HFFc6 (cell line): ENCODE results near the gene LIN37. TPM values are rescaled to one million over a fixed set of nuclear protein-coding genes. Genes with fewer than 3 reads are reported as not detected.
A peak's percentile ranks its signal among the peaks of the same experiment; 100 is the strongest.

Experiments used
- DNase-seq: peaks from one replicate; pipeline ENCODE4 v3.0.0-alpha.2; 2018
- H3K27ac Mint-ChIP-seq: 2 replicates; pipeline ENCODE4 v1.8.0; 2020; ENCODE audit warnings: mild to moderate bottlenecking, mixed read lengths
- H3K27me3 Mint-ChIP-seq: 2 replicates; pipeline ENCODE4 v1.8.0; 2021; ENCODE audit warnings: mild to moderate bottlenecking, moderate library complexity, mixed read lengths; ENCODE audit not compliant: insufficient read depth
- H3K36me3 Mint-ChIP-seq: 2 replicates; pipeline ENCODE4 v1.8.0; 2021; ENCODE audit warnings: low read depth, mixed read lengths
- H3K4me1 Mint-ChIP-seq: 2 replicates; pipeline ENCODE4 v1.8.0; 2020; ENCODE audit warnings: low read depth, mixed read lengths
- H3K4me3 Mint-ChIP-seq: 2 replicates; pipeline ENCODE4 v1.8.0; 2020; ENCODE audit warnings: mild to moderate bottlenecking, moderate library complexity, mixed read lengths
- H3K9me3 Mint-ChIP-seq: 2 replicates; pipeline ENCODE4 v1.8.0; 2020; ENCODE audit warnings: mild to moderate bottlenecking, mixed read lengths
- CTCF ChIP-seq: fragments of 200-600 bp; sonication (generic); IDR thresholded peaks from 2 replicates; pipeline ENCODE4 v1.5.0; 2021; ENCODE audit warnings: antibody characterized with exemption, mild to moderate bottlenecking
- total RNA-seq, 6 experiments: library from RNA; stranded (reverse); fragmentation: NEBNext Ultra II Directional; extraction: Animal tissue kit (Norgen Biotek cat#: 25700); gene quantifications; 2 replicates in 1 of 6; 3 replicates in 5 of 6; pipeline ENCODE4 v1.2.3, GENCODE V29; 2021

Gene LIN37
- total RNA-seq, 6 experiments from 2014 or later = 6.0 to 9.9 (median 8.7) TPM

DNA sequence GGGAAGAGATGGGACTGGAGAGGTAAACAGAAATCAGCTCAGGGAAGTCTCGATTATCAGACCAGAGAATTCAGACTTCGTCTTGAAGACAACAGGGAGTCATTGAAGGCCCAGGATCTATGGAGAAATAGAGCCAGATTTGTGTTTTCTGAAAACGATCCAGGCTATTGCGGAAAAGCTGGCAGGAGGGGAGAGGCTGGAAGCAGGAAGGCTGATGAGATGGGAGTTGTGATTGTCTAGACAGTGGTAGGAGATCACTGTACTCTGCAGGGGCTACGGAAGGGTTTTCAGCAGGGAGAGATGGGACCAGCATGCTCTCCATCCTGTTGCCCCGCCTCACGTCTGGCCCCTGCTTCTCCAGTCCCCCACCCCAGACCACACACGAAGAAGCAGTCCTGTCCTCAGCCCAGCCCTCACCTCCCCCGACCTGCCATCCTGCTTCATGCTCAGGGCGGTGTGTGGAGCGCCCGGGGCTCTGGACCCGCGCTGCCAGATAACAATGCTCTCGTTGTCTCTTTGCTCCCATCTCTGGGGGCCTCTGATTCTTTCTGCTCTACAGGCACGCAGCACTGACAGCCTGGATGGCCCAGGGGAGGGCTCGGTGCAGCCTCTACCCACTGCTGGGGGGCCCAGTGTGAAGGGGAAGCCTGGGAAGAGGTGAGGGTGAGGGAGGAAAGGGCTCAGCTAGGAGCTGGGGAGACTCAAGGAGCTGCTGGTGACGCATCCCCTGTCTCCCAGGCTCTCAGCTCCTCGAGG is 28.9 kb downstream of the LIN37 start:
- H3K4me3 Mint-ChIP-seq = peak overlapping the region; percentile 88; the same call in 1 of the 2 replicates
- peaks cover 6% of the 10 kb centered on the region for H3K36me3 Mint-ChIP-seq
- no peak overlapping the region for H3K27ac Mint-ChIP-seq
- DNase-seq = no peak
- H3K4me1 Mint-ChIP-seq = peaks cover 22% of the 10 kb centered on the region
- TF ChIP-seq CTCF = no peak
- H3K9me3 Mint-ChIP-seq = no peaks in the 10 kb centered on the region
- H3K27me3 Mint-ChIP-seq = no peaks in the 10 kb centered on the region

- H3K27me3 Mint-ChIP-seq = no peaks in the 10 kb centered on the region
- peaks cover 6% of the 10 kb centered on the region for H3K36me3 Mint-ChIP-seq
- no peak overlapping the region for H3K27ac Mint-ChIP-seq
- no peaks in the 10 kb centered on the region for H3K9me3 Mint-ChIP-seq
- DNase-seq = no peak
- no peak for TF ChIP-seq CTCF
- peaks cover 22% of the 10 kb centered on the region for H3K4me1 Mint-ChIP-seq
- H3K4me3 Mint-ChIP-seq = no peak overlapping the region
Observed at GRCh38 chr19:35777961-35778360, 29.6 kb downstream of the LIN37 start.

GRCh38 chr19:35779033-35779432 is 30.7 kb downstream of the LIN37 start:
- Mint-ChIP-seq H3K27me3 (no peaks in the 10 kb centered on the region; the same call in 1 of the 2 replicates), H3K9me3 (no peaks in the 10 kb centered on the region), H3K36me3 (peaks cover 6% of the 10 kb centered on the region), H3K4me3 (no peak overlapping the region), H3K27ac (no peak overlapping the region), H3K4me1 (peaks cover 22% of the 10 kb centered on the region)
- TF ChIP-seq CTCF = no peak
- no peak for DNase-seq

DNA sequence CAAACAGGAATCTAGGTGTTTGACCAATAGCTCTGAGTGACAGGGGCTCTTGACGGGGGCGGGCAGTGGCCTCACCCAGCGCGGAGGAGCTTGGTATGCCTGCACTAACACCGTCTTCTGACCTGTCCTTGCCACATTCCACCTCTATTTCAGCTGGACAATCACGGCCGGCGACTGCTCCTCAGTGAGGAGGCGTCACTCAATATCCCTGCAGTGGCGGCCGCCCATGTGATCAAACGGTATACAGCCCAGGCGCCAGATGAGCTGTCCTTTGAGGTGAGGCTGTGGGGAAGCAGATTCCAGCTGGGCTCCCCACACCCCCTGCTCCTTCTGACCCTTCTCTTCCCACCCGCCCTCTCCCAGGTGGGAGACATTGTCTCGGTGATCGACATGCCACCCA is 31.7 kb downstream of the LIN37 start:
- Mint-ChIP-seq H3K36me3 (peaks cover 6% of the 10 kb centered on the region), H3K4me1 (peaks cover 11% of the 10 kb centered on the region), H3K9me3 (no peaks in the 10 kb centered on the region), H3K27me3 (no peaks in the 10 kb centered on the region; the same call in 1 of the 2 replicates), H3K4me3 (no peak overlapping the region), H3K27ac (no peak overlapping the region)
- TF ChIP-seq CTCF = no peak
- no peak for DNase-seq

DNA sequence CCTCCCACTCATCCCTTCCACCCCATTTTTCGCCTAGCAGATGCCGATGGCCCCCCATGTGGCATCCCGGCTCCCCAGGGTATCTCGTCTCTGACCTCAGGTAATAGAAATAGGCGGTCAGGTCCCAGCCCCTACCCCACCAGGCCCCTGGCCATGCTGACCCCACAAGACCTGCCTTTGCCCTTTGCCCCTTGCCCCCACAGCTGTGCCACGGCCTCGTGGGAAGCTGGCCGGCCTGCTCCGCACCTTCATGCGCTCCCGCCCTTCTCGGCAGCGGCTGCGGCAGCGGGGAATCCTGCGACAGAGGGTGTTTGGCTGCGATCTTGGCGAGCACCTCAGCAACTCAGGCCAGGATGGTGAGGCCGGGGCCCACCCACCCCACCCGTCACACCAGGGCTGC is 32.3 kb downstream of the LIN37 start:
- Mint-ChIP-seq H3K27ac (no peak overlapping the region), H3K36me3 (peaks cover 6% of the 10 kb centered on the region), H3K4me1 (peaks cover 10% of the 10 kb centered on the region), H3K27me3 (no peaks in the 10 kb centered on the region; the same call in 1 of the 2 replicates), H3K4me3 (no peak overlapping the region), H3K9me3 (no peaks in the 10 kb centered on the region)
- no peak for TF ChIP-seq CTCF
- DNase-seq = no peak
